HG02885 (cell line): ENCODE results near the gene FBXL3.

Experiments
- ATAC-seq: cut with Tn5 transposase; IDR thresholded peaks from one replicate; pipeline ENCODE4 v1.9.1; 2021; ENCODE audit warnings: mild to moderate bottlenecking; ENCODE audit not compliant: unreplicated experiment, poor library complexity

Gene FBXL3

GRCh38 chr13:77026861-77027621, at the start of gene FBXL3:
Gene FBXL3 (minus strand): TSS chr13:77027159. CDS start chr13:77021860, 5,299 bp downstream.
- peak; percentile 60 for ATAC-seq

GRCh38 chr13:77067519-77067918, 40.6 kb upstream of the FBXL3 start:
- no peak for ATAC-seq

- no peak for ATAC-seq
Observed at GRCh38 chr13:77065461-77066147, 38.6 kb upstream of the FBXL3 start.

GRCh38 chr13:77062097-77062496, 35.1 kb upstream of the FBXL3 start:
- ATAC-seq, result no peak

- no peak for ATAC-seq
Observed at GRCh38 chr13:77061362-77061761, 34.4 kb upstream of the FBXL3 start.

GRCh38 chr13:77056886-77057285, 29.9 kb upstream of the FBXL3 start:
- no peak for ATAC-seq

GRCh38 chr13:77056382-77056781, 29.4 kb upstream of the FBXL3 start:
- ATAC-seq, result no peak

GRCh38 chr13:77055158-77055557, 28.2 kb upstream of the FBXL3 start:
- ATAC-seq, result no peak

GRCh38 chr13:77053192-77053591, 26.2 kb upstream of the FBXL3 start:
- no peak for ATAC-seq

GRCh38 chr13:77048681-77049080, 21.7 kb upstream of the FBXL3 start:
- no peak for ATAC-seq

GRCh38 chr13:77047649-77048343, 20.8 kb upstream of the FBXL3 start:
- no peak for ATAC-seq

- no peak for ATAC-seq
Observed at GRCh38 chr13:77042566-77043177, 15.7 kb upstream of the FBXL3 start.

GRCh38 chr13:77040835-77041234, 13.9 kb upstream of the FBXL3 start:
- no peak for ATAC-seq

- ATAC-seq, result no peak
Observed at GRCh38 chr13:77040076-77040475, 13.1 kb upstream of the FBXL3 start.

- no peak for ATAC-seq
Observed at GRCh38 chr13:77038907-77039480, 12.0 kb upstream of the FBXL3 start.

GRCh38 chr13:77036279-77036678, 9.3 kb upstream of the FBXL3 start:
- ATAC-seq, result no peak

- ATAC-seq, result no peak
Observed at GRCh38 chr13:77034881-77035280, 7.9 kb upstream of the FBXL3 start.

- ATAC-seq, result no peak
Observed at GRCh38 chr13:77033717-77034302, 6.9 kb upstream of the FBXL3 start.

- no peak for ATAC-seq
Observed at GRCh38 chr13:77031656-77032243, 4.8 kb upstream of the FBXL3 start.

- ATAC-seq, result no peak
Observed at GRCh38 chr13:77029436-77029835, 2.5 kb upstream of the FBXL3 start.
